C4-2B (cell line): ENCODE results near the gene PIP4K2C.
"Not testable (repeated sequence)": the region's sequence is repeated elsewhere in the genome, so short reads cannot be mapped to it uniquely, and the experiment has no call there.

Source experiments
- ZFX ChIP-seq: fragments of 450-650 bp; IDR thresholded peaks from 2 replicates; pipeline ENCODE4 v1.6.1; 2017
- TF ChIP-seq, protein P1 (sequence below): fragments of 450-650 bp; conservative IDR thresholded peaks from 2 replicates; pipeline ENCODE4 v1.5.1; 2017; ENCODE audit warnings: mild to moderate bottlenecking

DNA sequence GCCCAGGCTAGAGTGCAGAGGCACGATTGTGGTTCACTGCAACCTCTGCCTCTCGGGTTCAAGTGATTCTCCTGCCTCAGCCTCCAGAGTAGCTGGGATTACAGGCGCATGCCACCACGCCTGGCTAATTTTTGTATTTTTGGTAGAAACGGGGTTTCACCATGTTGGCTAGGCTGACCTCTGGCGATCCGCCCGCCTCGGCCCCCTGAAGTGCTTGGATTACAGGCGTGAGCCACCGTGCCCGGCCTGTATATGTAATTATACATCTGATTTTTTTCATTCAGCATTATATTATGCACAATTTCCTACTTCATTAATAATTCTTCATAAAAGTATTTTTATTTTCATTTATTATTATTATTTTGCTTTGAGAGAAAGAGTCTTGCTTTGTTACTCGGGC, 20.6 kb upstream of the PIP4K2C start:
- TF ChIP-seq, protein P1, sequence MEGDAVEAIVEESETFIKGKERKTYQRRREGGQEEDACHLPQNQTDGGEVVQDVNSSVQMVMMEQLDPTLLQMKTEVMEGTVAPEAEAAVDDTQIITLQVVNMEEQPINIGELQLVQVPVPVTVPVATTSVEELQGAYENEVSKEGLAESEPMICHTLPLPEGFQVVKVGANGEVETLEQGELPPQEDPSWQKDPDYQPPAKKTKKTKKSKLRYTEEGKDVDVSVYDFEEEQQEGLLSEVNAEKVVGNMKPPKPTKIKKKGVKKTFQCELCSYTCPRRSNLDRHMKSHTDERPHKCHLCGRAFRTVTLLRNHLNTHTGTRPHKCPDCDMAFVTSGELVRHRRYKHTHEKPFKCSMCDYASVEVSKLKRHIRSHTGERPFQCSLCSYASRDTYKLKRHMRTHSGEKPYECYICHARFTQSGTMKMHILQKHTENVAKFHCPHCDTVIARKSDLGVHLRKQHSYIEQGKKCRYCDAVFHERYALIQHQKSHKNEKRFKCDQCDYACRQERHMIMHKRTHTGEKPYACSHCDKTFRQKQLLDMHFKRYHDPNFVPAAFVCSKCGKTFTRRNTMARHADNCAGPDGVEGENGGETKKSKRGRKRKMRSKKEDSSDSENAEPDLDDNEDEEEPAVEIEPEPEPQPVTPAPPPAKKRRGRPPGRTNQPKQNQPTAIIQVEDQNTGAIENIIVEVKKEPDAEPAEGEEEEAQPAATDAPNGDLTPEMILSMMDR = not testable (repeated sequence)
- TF ChIP-seq ZFX = not testable (repeated sequence)
